Tibial artery (tissue), 4 donors: ENCODE results near the gene ADAMTS6.

Experiments
- DNase-seq, 2 donors: peaks; one replicate each; pipeline ENCODE4 v3.0.0-alpha.2; 2019
- H3K27ac ChIP-seq, 2 donors: fragments of 200-600 bp; sonication (generic) in 1 of 2; 1 replicate in 1 of 2; 2 replicates in 1 of 2; pipeline ENCODE4 v1.5.1; 2018 to 2019; ENCODE audit warnings: mild to moderate bottlenecking in 1 of 2
- H3K27me3 ChIP-seq, 2 donors: fragments of 200-600 bp; sonication (generic) in 1 of 2; one replicate each; pipeline versions ENCODE4 v1.5.1 to v1.6.0; 2016 to 2019
- H3K36me3 ChIP-seq, 3 donors: fragments of 200-600 bp; sonication (generic) in 2 of 3; one replicate each; pipeline ENCODE4 v1.5.1; 2016 to 2019; ENCODE audit warnings: mild to moderate bottlenecking in 2 of 3
- H3K4me1 ChIP-seq, 4 donors: fragments of 200-600 bp; sonication (generic) in 2 of 4; 1 replicate in 3 of 4; 2 replicates in 1 of 4; pipeline ENCODE4 v1.5.1; 2016 to 2019
- H3K4me3 ChIP-seq, 2 donors: fragments of 200-600 bp; sonication (generic) in 1 of 2; 1 replicate in 1 of 2; 2 replicates in 1 of 2; pipeline ENCODE4 v1.5.1; 2018 to 2019; ENCODE audit warnings: mild to moderate bottlenecking in 2 of 2
- H3K9me3 ChIP-seq, 3 donors: fragments of 200-600 bp; sonication (generic) in 1 of 3; one replicate each; pipeline ENCODE4 v1.5.1; 2016 to 2019
- CTCF ChIP-seq, 2 experiments: fragments of 200-600 bp in 1 of 2; fragments of 450-650 bp in 1 of 2; IDR thresholded peaks; one replicate each; pipeline ENCODE4 v1.5.1; 2017 to 2019; ENCODE audit warnings: antibody characterized with exemption in 2 of 2, mild to moderate bottlenecking in 1 of 2, moderate library complexity in 1 of 2
- intact Hi-C: fragments of 100-400 bp; cut with DNase I; formaldehyde crosslinking; loops from one replicate; pipeline ENCODE4 v1.15.0; 2023; ENCODE audit warnings: low total_unique reads

The ADAMTS6 gene

GRCh38 chr5:65144136-65144871 is 337.4 kb downstream of the ADAMTS6 start:
- Histone ChIP-seq H3K27ac (no peak overlapping the region), H3K4me3 (no peak overlapping the region), H3K27me3 (no peaks in the 10 kb centered on the region), H3K9me3 (no peaks in the 10 kb centered on the region), H3K36me3 (no peaks in the 10 kb centered on the region), H3K4me1 (peaks cover 0 to 24% (median 10%) of the 10 kb centered on the region in 4 donors)
- TF ChIP-seq CTCF (IDR thresholded peaks at IDR 0.05), result no peak
- DNase-seq, result no peak
- intact Hi-C loops, result no loop called here

DNA sequence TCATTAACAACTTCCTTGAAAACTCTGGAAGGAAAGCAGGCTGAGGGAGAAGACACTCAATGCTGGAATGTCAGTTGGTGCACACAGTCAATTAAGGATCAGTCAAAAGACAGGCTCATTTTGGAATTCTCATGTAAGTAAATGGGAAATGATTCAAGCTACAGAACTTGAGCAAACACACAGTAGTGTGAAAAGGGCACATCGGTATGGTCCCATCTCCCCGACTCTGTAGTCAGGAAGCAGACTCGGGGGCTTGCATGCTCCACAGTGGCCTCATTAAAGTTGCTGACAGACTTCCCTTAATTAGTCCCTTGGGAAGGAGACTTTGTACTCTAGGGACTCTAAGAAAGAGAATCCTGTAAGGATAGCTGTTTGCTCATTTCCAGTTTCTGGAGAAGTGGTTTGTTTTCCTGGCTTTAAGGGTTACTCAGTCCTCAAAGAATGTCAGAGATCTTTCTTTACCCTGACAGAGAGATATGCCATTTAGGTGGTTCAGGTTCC is 339.2 kb downstream of the ADAMTS6 start:
- Histone ChIP-seq H3K27ac (peak overlapping the region; percentile 13 to 24), H3K36me3 (no peaks in the 10 kb centered on the region), H3K4me1 (peaks cover 0 to 35% (median 16%) of the 10 kb centered on the region in 4 donors), H3K9me3 (no peaks in the 10 kb centered on the region), H3K27me3 (no peaks in the 10 kb centered on the region), H3K4me3 (no peak overlapping the region)
- no peak for DNase-seq
- no peak for TF ChIP-seq CTCF (IDR thresholded peaks at IDR 0.05)
- intact Hi-C loops, result no loop called here

GRCh38 chr5:65142016-65142415 is 339.7 kb downstream of the ADAMTS6 start:
- TF ChIP-seq CTCF (IDR thresholded peaks at IDR 0.05), result no peak
- H3K4me1 ChIP-seq, result peaks cover 0 to 39% (median 19%) of the 10 kb centered on the region in 4 donors
- intact Hi-C loops, result no loop called here
- H3K9me3 ChIP-seq, result no peaks in the 10 kb centered on the region
- H3K4me3 ChIP-seq, result no peak overlapping the region
- H3K27me3 ChIP-seq, result no peaks in the 10 kb centered on the region
- H3K27ac ChIP-seq, result no peak overlapping the region
- no peaks in the 10 kb centered on the region for H3K36me3 ChIP-seq
- no peak for DNase-seq

GRCh38 chr5:65141493-65141892 is 340.2 kb downstream of the ADAMTS6 start:
- Histone ChIP-seq H3K36me3 (no peaks in the 10 kb centered on the region), H3K4me1 (peaks cover 0 to 44% (median 22%) of the 10 kb centered on the region in 4 donors), H3K27ac (no peak overlapping the region), H3K4me3 (no peak overlapping the region), H3K9me3 (no peaks in the 10 kb centered on the region), H3K27me3 (no peaks in the 10 kb centered on the region)
- no peak for DNase-seq
- no peak for TF ChIP-seq CTCF (IDR thresholded peaks at IDR 0.05)
- intact Hi-C loops, result no loop called here

GRCh38 chr5:65137631-65138030 is 344.1 kb downstream of the ADAMTS6 start:
- intact Hi-C loops, result no loop called here
- H3K36me3 ChIP-seq, result no peaks in the 10 kb centered on the region

More at GRCh38 chr5:65137631-65138030, 344.1 kb downstream of the ADAMTS6 start:
- no peak for TF ChIP-seq CTCF (IDR thresholded peaks at IDR 0.05)
- DNase-seq, result no peak
- no peaks in the 10 kb centered on the region for H3K9me3 ChIP-seq
- peak overlapping the region; percentile 59 to 79 for H3K27ac ChIP-seq
- peaks cover 0 to 59% (median 33%) of the 10 kb centered on the region in 4 donors for H3K4me1 ChIP-seq
- H3K4me3 ChIP-seq, result no peak overlapping the region
- no peaks in the 10 kb centered on the region for H3K27me3 ChIP-seq
